HAP-1 (cell line): ENCODE data around the gene LCA5.

Source experiments
- DNase-seq, 2 experiments: peaks; one replicate each; pipeline ENCODE4 v3.0.0-alpha.2; 2016 to 2020; ENCODE audit warnings: low spot score in 2 of 2
- H3K27me3 ChIP-seq: fragments of 250-450 bp; sonication (Bioruptor Pico); 2 replicates; pipeline ENCODE4 v1.5.1; 2020; ENCODE audit warnings: low read depth, mild to moderate bottlenecking, moderate library complexity
- H3K36me3 ChIP-seq: fragments of 250-450 bp; sonication (Bioruptor Pico); replicated peaks from 2 replicates; pipeline ENCODE4 v1.5.1; 2020; ENCODE audit warnings: mild to moderate bottlenecking
- H3K4me1 ChIP-seq: fragments of 250-450 bp; sonication (Bioruptor Pico); 2 replicates; pipeline ENCODE4 v1.5.1; 2020; ENCODE audit warnings: mild to moderate bottlenecking
- H3K4me3 ChIP-seq: fragments of 250-450 bp; sonication (Bioruptor Pico); 2 replicates; pipeline ENCODE4 v1.5.1; 2020; ENCODE audit warnings: mild to moderate bottlenecking, moderate library complexity
- H3K9me3 ChIP-seq: fragments of 250-450 bp; sonication (Bioruptor Pico); 2 replicates; pipeline ENCODE4 v1.5.1; 2020; ENCODE audit warnings: mild to moderate bottlenecking, moderate library complexity
- in situ Hi-C: fragments of 300-500 bp; cut with MboI; formaldehyde crosslinking; loops from 3 replicates; pipeline ENCODE4 v1.14.3; 2020; ENCODE audit warnings: low sequenced_read_pairs, inconsistent platforms, mixed read lengths

LCA5 gene

DNA sequence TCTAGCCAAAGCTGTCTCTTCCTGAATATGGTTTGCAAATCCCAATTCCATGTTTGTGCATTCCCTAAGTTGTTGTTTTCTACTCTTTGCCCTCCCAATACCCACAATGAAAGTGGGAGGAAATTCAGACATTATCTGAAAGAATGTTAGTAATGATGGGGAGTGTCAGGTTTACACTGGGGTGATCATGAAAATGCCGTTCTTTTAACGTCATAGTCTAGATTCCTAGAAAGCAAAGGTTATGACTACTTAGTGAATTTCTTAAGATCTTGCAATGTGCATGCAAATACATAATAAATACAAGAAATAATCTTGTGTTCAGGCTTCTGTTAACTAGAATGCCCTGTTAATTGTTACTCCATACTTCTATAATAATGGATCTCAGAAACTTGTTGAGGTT, 101.0 kb downstream of the LCA5 start:
- no peaks in the 10 kb centered on the region for H3K27me3 ChIP-seq
- peaks cover 5% of the 10 kb centered on the region; the same call in 1 of the 2 replicates for H3K4me1 ChIP-seq
- H3K9me3 ChIP-seq, result no peaks in the 10 kb centered on the region
- no peak for DNase-seq
- no peak overlapping the region for H3K4me3 ChIP-seq
- H3K36me3 ChIP-seq, result no peaks in the 10 kb centered on the region
- in situ Hi-C loops, result no loop called here

DNA sequence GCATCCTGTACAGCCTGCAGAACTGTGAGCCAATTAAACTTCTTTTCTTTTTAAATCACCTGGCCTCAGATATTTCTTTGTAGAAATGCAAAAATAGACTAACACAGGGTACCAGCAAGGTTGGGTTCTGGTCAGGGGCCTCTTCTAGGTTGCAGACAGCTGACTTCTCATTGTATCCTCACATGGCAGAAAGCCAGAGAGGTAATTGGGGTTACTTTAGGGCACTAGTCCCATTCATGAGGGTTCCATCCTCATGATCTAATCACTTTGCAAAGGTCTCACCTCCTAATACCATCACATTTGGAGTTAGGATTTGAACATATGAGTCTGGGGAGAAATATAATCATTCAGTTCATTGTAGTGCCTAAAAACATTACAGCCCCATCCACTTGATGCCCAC, 101.5 kb downstream of the LCA5 start:
- H3K27me3 ChIP-seq, result no peaks in the 10 kb centered on the region
- no peak for DNase-seq
- H3K9me3 ChIP-seq, result no peaks in the 10 kb centered on the region
- peaks cover 5% of the 10 kb centered on the region; the same call in 1 of the 2 replicates for H3K4me1 ChIP-seq
- H3K4me3 ChIP-seq, result no peak overlapping the region
- H3K36me3 ChIP-seq, result no peaks in the 10 kb centered on the region
- in situ Hi-C loops, result no loop called here
